ENCODE results near the gene IFT88. TPM values are rescaled to one million over a fixed set of nuclear protein-coding genes. Genes with fewer than 3 reads are reported as not detected.

The IFT88 gene
- total and polyA plus RNA-seq, 2 of the 8 experiments (the other 6 are each of a cell fraction or from before 2014, with no cell fraction given) = 1.7 to 5.8 TPM

DNA sequence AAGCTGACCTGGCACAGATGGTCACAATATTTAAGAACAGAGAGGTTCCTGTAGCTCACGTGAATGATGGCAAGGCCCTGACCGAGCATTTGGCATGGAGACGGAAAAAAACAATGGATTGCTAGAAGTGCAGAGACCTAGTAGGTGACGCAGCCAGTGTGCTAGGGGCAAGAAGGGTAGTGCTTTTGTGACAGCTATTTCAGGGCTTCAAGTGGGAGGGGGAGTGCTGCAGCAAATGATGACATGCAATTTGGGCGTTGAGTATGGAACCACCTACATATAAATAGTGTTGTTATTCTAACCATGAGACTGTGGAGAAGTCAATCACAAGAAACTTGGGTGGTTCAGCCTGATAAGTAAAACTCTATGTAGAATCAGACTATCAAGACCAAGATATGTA is 70.9 kb downstream of the IFT88 start:
- no peak overlapping the region for H3K9ac ChIP-seq (replicated peaks in 1 of 4; ENCODE audit: extremely low read depth in 1 of 4, low read depth in 3 of 4, low read length in 3 of 4)
- no peak overlapping the region for H2AFZ ChIP-seq (ENCODE audit: low read length)
- H2BK120ac ChIP-seq (replicated peaks; ENCODE audit: low read depth, low read length) = no peak overlapping the region
- no peak overlapping the region for H3K14ac ChIP-seq (ENCODE audit: insufficient read length)
- H3K79me1 ChIP-seq (ENCODE audit: low read depth, low read length) = no peaks in the 10 kb centered on the region
- H2BK5ac ChIP-seq (ENCODE audit: low read depth, low read length) = 0 out of 2 replicates have a peak overlapping the region, but pooled peaks have one; percentile 9
- H3K4me3 ChIP-seq (ENCODE audit: extremely low read depth in 1 of 4, insufficient read depth in 2 of 4, low read depth in 3 of 4, low read length in 4 of 4) = no peak overlapping the region
- FAIRE-seq (no peak), DNase-seq (ENCODE audit: low read depth in 1 of 2, low spot score in 2 of 2) (no peak)
- H3K4ac ChIP-seq (replicated peaks; ENCODE audit: insufficient read length, low read depth, low read length) = no peak overlapping the region
- no peak overlapping the region for H3K27ac ChIP-seq (ENCODE audit: low read depth, low read length)
- no peaks in the 10 kb centered on the region for H3K9me3 ChIP-seq (ENCODE audit: insufficient read depth in 2 of 2, low read depth in 1 of 2, low read length in 1 of 2)
- no peak overlapping the region for H2AK5ac ChIP-seq (ENCODE audit: low read depth, low read length)
- POLR2A ChIA-PET (ENCODE audit: partially characterized antibody) = no interaction called here
- no peak overlapping the region for H4K8ac ChIP-seq (ENCODE audit: extremely low read depth, insufficient read depth, low read length)
- CTCF ChIA-PET (ENCODE audit: partially characterized antibody) = no interaction called here
- H3K4me1 ChIP-seq (replicated peaks in 1 of 4; ENCODE audit: control insufficient read depth in 3 of 4, insufficient read depth in 4 of 4, low read length in 3 of 4) = no peaks in the 10 kb centered on the region
- H3K27me3 ChIP-seq (replicated peaks in 1 of 4; ENCODE audit: control insufficient read depth in 3 of 4, extremely low read depth in 1 of 4, insufficient read depth in 3 of 4, low read length in 3 of 4) = no peaks in the 10 kb centered on the region
- no peak overlapping the region for H2BK20ac ChIP-seq (ENCODE audit: low read length)
- no peaks in the 10 kb centered on the region for H3K79me2 ChIP-seq (ENCODE audit: control insufficient read depth in 1 of 2, insufficient read depth in 2 of 2, low read length in 2 of 2)
- H3K18ac ChIP-seq (ENCODE audit: extremely low read depth, low read length) = no peak overlapping the region
- H3K56ac ChIP-seq (replicated peaks; ENCODE audit: insufficient read length, low read depth, low read length) = no peak overlapping the region
- H2BK15ac ChIP-seq (ENCODE audit: low read length) = no peak overlapping the region
- no peaks in the 10 kb centered on the region for H3K23me2 ChIP-seq (ENCODE audit: low read depth, low read length)
- H2BK12ac ChIP-seq (ENCODE audit: low read depth, low read length) = no peak overlapping the region
- no peak overlapping the region for H3K4me2 ChIP-seq (ENCODE audit: insufficient read depth in 1 of 2, low read depth in 2 of 2, low read length in 2 of 2)
- no peak overlapping the region for H3K23ac ChIP-seq (ENCODE audit: insufficient read length)
- no peak overlapping the region for H4K5ac ChIP-seq (ENCODE audit: insufficient read length, low read depth, low read length)
- no peaks in the 10 kb centered on the region for H4K20me1 ChIP-seq (replicated peaks in 1 of 2; ENCODE audit: control insufficient read depth in 1 of 2, insufficient read depth in 2 of 2, low read length in 2 of 2)
- H4K91ac ChIP-seq (replicated peaks; ENCODE audit: insufficient read length, low read length) = no peak overlapping the region
- no peaks in the 10 kb centered on the region for H3K36me3 ChIP-seq (ENCODE audit: control insufficient read depth in 2 of 4, insufficient read depth in 4 of 4, low read length in 3 of 4)
- WGBS, 2 experiments (ENCODE audit: extremely low coverage in 1 of 2, insufficient coverage in 1 of 2, insufficient read length in 1 of 2, insufficient replicate concordance in 2 of 2, low coverage in 1 of 2, low lambda C conversion rate in 2 of 2, missing lambda C conversion rate in 1 of 2) = 87% methylated on average over 5 of the region's 5 CpGs; no CpG with 5 or more reads in 1 of the 2 experiments
- TF ChIP-seq ASH2L (IDR thresholded peaks at IDR 0.05; ENCODE audit: low read length) (no peak), RNF2 (IDR thresholded peaks at IDR 0.05; ENCODE audit: borderline replicate concordance, low read depth, low read length, missing control alignments, poor library complexity, severe bottlenecking) (no peak)

All from H1 (cell line).